Mesenteric fat pad (tissue), 1 donor: ENCODE measurements around the gene DCC. TPM values are rescaled to one million over a fixed set of nuclear protein-coding genes. Genes with fewer than 3 reads are reported as not detected.

Source experiments
- DNase-seq: peaks from one replicate; pipeline ENCODE4 v3.0.0-alpha.2; 2020; ENCODE audit warnings: low spot score
- total RNA-seq: library from RNA; stranded (reverse); fragmentation: NEBNext Ultra II Directional; extraction: Animal tissue kit (Norgen Biotek cat#: 25700); gene quantifications from one replicate; pipeline ENCODE4 v1.2.1, GENCODE V29; 2021
- donor health status: DM: yes; HTN: yes; CAD: no.

Gene DCC
- total RNA-seq, 1 donor from 2014 or later = 0.42 TPM

- no peak for DNase-seq
Measured at GRCh38 chr18:53360501-53361443, 1020.8 kb downstream of the DCC start.

GRCh38 chr18:53375621-53376020 is 1035.6 kb downstream of the DCC start:
- DNase-seq = no peak

GRCh38 chr18:53380063-53380639 is 1040.2 kb downstream of the DCC start:
- no peak for DNase-seq

- DNase-seq = no peak
Measured at GRCh38 chr18:53382870-53383269, 1042.9 kb downstream of the DCC start.

- DNase-seq = no peak
Measured at GRCh38 chr18:53385889-53386288, 1045.9 kb downstream of the DCC start.

- no peak for DNase-seq
Measured at GRCh38 chr18:53387581-53387980, 1047.6 kb downstream of the DCC start.

GRCh38 chr18:53402670-53403069 is 1062.7 kb downstream of the DCC start:
- DNase-seq = no peak

- no peak for DNase-seq
Measured at GRCh38 chr18:53408271-53408670, 1068.3 kb downstream of the DCC start.

- no peak for DNase-seq
Measured at GRCh38 chr18:53411511-53411910, 1071.5 kb downstream of the DCC start.

GRCh38 chr18:53417003-53417402 is 1077.0 kb downstream of the DCC start:
- no peak for DNase-seq

GRCh38 chr18:53421869-53422268 is 1081.9 kb downstream of the DCC start:
- no peak for DNase-seq

GRCh38 chr18:53422896-53423295 is 1082.9 kb downstream of the DCC start:
- DNase-seq = no peak

- DNase-seq = no peak
Measured at GRCh38 chr18:53426666-53427184, 1086.7 kb downstream of the DCC start.

GRCh38 chr18:53441761-53442414 is 1101.9 kb downstream of the DCC start:
- DNase-seq = no peak

GRCh38 chr18:53442415-53442783 is 1102.4 kb downstream of the DCC start:
- no peak for DNase-seq

GRCh38 chr18:53443336-53443735 is 1103.3 kb downstream of the DCC start:
- DNase-seq = no peak

GRCh38 chr18:53443831-53444230 is 1103.8 kb downstream of the DCC start:
- no peak for DNase-seq

- DNase-seq = no peak
Measured at GRCh38 chr18:53451902-53452301, 1111.9 kb downstream of the DCC start.

GRCh38 chr18:53457068-53457467 is 1117.1 kb downstream of the DCC start:
- DNase-seq = no peak

- no peak for DNase-seq
Measured at GRCh38 chr18:53458268-53458667, 1118.3 kb downstream of the DCC start.

- DNase-seq = no peak
Measured at GRCh38 chr18:53458944-53459580, 1119.1 kb downstream of the DCC start.

GRCh38 chr18:53467756-53468155 is 1127.8 kb downstream of the DCC start:
- no peak for DNase-seq
